GM18505 (cell line): ENCODE measurements around the gene NAA80.

ENCODE experiments used
- ATAC-seq: cut with Tn5 transposase; IDR thresholded peaks from one replicate; pipeline ENCODE4 v1.9.1; 2021; ENCODE audit not compliant: unreplicated experiment
- POLR2A ChIP-seq: IDR thresholded peaks from 4 replicates; pipeline ENCODE4 v1.6.1; 2011; ENCODE audit warnings: borderline replicate concordance; ENCODE audit not compliant: insufficient read depth, insufficient read length; ENCODE audit errors: extremely low read depth

The NAA80 gene

DNA sequence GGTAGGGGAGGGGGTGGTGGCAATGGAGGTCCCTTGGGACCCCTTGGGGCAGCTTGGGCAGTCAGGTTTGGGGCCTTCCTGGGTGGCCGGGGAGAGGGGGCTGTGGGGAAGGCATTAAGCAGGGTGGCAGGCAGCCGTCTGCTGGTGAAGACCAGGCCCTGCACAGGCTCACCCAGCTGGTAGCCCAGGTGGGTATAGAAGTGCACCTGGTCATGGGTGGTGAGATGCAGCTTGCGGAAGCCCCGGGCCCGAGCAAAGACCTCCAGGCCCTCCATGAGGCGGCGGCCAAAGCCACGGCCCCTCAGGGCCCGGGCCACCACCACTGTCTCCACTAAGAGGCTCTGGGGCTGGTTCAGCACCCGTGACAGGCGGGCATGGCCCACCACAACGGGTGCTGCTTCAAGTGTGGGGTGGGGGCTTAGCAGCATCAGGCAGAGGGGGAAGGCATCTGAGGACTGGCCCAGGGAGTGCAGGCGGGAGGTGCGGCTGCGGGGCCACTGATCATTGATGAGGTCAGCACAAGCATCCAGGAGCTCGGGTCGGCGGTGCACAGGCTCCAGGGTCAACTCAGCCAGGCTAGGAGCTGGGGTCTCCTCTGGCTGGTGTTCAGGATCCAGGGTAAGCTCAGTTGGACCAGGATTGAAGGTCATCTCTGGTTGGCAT lies 2.4 kb downstream of the NAA80 start:
- no peak for TF ChIP-seq POLR2A
- ATAC-seq: no peak

DNA sequence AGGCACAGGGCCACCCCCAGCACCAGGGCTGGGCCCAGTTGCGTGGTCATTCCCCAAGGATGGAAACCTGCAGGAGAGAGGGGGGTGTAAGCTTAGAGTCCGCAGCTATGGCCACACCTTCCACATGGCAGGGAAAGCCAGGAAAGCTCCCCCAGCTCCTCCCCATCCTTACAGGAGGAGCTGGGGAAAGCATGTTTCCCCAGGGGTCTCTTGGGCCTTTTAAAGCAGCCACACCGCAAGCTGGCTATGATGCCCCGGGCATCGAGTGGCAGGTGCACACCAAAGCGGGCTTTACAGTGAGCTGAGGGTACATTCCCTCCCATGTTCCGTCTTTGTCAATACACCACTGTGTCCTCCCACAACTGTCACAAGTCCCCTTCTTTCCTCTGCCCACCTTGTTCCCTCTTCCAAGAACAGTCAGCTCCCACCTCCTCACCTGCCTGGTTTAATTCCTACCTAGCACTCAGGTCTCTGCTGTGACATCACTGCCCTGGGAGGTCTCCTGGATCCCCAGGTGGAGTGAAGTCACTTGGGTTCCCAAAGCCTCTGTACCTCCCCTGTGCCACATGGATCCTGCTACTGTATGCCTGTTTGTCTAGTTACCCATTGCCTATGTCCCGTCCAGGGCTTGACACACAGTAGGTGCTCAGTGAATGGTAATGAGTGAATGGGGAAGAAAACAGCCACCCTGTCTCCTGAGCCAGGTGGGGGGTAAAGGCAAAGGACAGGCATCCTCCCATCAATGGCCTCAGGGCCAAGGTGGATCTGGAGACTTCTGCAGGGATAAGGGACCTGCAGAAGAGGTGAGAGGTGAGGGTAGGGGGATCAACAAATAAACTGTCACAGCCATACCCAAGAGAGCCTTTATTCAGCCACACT lies 3.4 kb downstream of the NAA80 start:
- ATAC-seq: no peak
- TF ChIP-seq POLR2A: no peak

DNA sequence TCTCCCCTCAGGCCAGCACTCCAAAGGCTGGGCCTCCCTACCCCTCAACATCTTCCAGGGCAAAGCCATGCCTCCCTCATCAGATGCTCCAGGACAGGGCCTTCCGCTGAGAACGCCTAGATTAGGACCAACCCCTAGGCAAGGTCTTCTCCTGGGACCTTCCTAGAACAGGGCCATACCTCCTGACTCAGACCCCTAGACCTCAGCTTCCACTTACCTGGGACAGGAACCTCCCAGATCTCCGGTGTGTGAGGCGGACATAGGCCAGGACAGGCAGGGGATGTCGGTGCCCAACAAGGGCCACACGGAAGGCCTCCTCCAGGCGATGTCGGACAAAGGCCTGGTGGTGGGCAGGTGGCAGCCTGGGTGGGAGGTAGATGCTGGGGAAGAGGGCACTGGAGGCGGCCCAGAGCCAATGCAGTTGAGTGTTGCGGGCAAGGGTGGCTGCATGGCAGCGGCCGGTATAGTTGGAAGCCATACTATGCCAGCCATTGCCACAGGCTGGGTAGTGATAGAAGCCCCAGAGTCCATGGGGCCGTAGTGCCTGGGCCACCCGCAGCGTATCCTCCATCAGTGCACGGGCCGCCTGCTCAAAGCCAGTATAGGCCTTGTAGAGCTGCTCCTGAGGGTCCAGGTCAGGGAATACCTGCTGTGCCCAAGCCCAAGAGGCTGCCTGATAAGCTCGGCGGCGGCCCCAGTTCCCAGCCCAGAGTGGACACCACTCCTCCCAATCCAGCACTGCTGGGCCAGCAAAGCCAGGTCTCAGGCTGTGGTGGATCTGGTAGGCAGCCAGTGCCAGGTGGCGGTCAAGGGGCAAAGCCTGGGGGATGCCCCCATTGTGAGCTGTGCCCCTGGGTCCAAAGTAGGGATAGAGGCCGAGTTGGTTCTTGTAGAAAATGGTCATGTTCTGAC lies 4.5 kb downstream of the NAA80 start:
- ATAC-seq: no peak
- TF ChIP-seq POLR2A: no peak

DNA sequence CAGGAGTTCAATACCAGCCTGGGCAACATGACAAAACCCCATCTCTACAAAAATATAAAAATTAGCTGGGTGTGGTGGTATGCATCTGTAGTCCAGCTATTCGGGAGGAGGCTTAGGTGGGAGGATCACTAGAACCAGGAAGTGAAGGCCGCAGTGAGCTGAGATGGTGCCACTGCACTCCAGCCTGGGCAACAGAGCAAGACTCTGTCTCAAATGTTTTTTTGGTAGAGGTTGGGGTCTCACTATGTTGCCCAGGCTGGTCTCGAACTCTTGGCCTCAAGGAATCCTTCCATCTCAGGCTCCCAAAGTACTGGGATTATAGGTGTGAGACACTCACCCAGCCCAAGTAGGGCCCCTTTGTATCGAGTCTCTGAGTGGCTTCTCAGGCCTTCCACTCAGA lies 5.1 kb downstream of the NAA80 start:
- TF ChIP-seq POLR2A: no peak
- no peak for ATAC-seq

DNA sequence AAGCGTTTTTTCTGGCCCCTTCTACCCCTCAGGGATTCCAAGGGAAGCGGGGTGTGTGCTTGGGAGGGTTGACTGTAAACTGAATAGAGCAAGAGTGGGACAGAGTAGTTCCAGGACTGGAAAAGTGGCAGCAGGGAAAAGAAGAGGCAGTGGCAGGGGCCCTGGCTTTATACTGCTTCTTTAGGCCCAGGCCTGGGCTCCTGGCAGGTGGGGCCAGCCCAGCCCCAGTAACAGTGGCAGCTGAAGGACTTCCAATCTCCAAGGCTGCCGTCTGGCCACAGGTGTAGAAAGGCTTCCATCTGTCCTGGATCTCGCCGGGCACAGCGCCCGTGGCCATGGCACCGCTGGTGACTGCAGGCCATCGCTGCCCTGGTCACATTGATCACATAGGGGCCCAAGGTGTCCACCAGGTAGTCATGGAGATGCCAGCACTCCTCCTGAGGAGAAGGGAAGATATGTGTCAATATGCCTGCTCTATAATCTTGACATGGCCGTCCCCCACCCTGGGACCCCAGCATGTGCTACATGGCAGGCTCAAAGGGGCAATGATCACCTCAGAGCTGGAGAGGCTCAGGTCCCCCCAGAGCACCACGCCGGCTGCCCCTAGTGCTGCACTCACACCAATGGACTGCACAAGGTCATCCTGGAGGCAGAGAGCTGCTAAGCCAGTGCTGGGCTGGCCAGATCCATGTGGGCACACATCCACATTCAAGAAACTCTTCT lies 6.0 kb downstream of the NAA80 start:
- no peak for ATAC-seq

DNA sequence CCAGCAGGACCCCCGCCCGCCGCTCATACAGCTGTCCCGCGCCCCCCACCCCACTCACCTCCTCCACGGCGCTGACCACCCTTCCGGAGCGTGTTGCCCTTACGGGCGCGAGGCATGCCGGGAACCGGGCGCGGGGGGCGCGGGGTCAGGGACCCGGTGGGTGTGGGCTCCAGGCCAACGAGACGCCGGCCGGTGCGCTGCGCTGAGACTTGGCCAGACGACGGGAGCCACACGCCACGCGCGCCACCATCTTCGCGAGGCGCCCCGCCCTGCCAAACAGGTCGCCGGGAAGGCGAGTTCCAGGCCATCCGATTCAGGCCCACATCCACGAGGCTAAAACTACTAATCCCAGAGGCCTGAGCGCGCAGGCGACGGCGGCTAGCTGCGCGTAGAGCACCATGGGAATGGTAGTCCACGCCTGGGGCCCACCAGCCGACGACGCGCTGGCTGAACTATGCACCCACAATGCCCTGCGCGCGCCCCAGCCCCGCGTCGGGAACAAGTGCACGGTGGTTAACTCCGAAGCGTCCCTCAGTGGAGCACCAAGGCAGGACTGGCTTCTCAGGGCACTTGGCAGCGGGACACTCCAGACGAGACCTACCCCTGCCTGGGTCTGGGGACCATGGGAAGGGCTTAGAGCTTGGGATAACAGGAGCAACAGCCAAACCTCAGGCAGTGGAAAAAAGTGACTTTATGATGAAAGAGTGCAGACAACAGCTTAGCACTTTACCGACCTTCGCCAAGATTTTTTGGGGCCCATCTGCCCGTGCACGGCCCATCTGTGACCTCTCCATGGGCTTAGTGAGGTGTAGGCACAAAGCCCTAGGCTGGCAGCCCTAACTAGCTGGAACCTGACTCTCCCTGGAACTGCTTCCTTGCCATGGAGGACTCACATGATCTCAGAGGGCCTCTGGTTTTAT lies 6.8 kb downstream of the NAA80 start, which contains the start of gene IFRD2:
Gene IFRD2, minus strand, starts transcription at position 271 of the 920 bp plus-strand sequence. Its CDS starts 155 bp downstream, at position 116.
- TF ChIP-seq POLR2A: peak; percentile 75
- peak; percentile 90 for ATAC-seq

More for the DNA sequence above, 6.0 kb downstream of the NAA80 start:
- TF ChIP-seq POLR2A: no peak

DNA sequence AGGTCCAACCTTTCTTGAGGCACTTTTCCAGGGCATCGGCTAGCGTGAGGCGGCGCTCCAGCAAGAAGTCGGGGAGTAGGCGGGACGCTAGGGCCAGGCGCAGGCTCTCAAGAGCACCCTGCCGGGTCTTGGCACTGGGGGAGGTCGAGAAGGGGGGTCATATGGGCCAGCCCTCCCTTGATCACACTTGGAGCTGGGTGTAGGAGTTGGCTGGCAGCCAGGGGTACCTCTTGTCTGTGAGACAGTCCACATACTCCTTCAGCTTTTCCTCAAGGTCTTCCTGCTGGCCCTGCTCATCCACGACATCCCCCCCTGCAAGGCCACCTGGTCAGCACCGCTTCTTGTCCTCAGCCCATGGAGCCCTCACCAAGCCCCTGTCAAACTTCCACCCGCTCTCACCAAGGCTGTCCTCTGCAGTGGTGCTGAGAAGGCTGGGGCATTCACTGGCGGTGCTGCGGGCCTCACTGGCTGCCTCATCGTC lies 9.0 kb downstream of the NAA80 start:
- ATAC-seq: no peak
- no peak for TF ChIP-seq POLR2A

DNA sequence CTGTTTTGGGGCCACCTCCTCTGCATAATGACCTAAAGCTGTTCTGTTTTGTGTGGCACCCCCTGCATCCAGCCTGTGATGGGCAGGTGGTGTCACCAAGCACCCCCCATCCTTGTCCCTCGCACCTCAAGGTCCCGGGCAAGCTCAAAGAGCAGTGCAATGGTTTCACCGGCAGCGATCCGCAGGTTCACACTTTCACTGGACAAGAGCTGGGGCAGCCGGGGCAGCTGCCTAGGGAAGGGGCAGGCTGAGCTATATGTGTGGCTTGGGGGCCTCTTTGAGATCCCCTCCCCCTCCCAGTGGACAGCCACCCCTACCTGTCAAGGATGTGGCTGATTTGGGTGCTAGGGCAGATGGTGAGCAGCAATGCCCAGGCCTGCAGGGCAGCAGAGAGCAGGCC lies 10.1 kb downstream of the NAA80 start:
- TF ChIP-seq POLR2A: no peak
- ATAC-seq: no peak

DNA sequence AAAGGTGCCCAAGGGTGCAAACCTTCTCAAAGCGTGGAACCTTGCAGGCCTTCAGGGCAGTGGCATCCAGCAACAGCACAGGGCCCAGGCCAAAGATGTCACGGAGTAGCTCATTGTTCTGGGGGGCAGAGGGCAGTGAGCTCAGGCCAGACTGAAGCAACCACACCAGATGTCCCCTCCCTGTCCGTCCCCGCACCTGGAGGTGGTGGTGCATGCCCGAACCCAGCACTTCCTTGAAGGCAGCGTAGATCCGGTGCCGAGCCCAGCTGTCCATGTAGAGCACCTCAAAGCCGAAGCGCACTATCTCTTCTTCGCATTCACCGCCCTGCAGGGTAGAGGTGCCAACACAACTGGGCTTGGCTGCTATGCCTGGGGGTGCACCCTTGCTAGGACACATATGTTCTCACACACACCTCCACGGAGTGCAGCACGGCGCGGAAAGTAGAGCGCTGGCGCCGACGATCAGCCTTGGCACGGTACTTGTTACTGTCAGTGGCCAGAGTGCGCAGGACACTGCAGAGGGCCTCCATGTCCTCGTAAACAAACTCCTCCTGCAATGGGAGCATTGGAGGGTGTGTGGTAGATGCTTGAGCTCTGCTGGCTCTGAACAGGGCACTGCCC lies 10.7 kb downstream of the NAA80 start:
- no peak for TF ChIP-seq POLR2A
- no peak for ATAC-seq

DNA sequence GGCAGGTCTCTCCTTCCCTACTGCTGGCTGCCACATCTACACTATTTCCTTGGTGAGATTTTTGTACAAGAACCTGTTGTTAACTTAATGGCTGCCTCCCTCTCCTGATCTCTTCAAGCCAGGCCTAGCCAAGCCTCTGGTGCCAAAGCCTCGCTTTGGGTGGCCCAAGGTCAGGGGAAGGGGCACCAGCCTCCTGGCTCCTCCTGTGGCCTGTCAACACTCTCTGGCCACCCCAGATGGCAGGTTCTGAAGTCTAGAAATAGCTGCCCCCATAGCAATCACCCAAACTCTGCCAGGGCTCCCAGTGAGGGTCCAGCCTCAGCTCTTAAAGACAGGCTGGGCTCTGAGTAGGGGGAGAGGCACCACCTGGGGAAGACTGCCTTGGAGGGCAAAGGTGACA lies 11.9 kb downstream of the NAA80 start:
- ATAC-seq: no peak
- no peak for TF ChIP-seq POLR2A
